Epidermal melanocyte (primary cell): Measurements from ENCODE around the gene RPL3.

Source experiments
- DNase-seq: peaks from one replicate; pipeline ENCODE4 v3.0.0; 2011; ENCODE audit warnings: low spot score; ENCODE audit not compliant: insufficient read length

The RPL3 gene

GRCh38 chr22:39263626-39264348 lies 55.6 kb downstream of the RPL3 start:
- DNase-seq: no peak
